ENCODE data around the gene ZBTB40. TPM values are rescaled to one million over a fixed set of nuclear protein-coding genes. Genes with fewer than 3 reads are reported as not detected.
A peak's percentile ranks its signal among the peaks of the same experiment; 100 is the strongest.

The ZBTB40 gene
- total RNA-seq, 1 donor from 2014 or later: 13.0 TPM

DNA sequence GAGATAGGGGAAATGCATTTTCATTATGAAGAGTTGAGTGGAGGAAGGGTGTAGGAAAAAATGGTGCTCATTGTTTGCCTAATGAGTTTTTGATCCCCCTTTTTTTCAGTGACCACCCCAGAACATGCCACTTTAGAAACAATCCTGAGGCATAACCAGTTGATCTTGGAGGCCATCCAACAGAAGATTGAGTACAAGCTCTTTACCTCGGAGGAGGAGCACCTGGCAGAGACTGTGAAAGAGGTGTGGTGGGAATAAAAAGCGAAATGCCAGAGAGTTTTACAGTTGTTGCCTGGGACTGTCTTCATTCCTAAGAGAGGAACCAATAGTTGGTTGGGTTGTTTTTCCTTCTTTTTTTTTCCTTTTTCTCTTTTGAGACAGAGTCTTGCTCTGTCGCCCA is 57.3 kb downstream of the ZBTB40 start:
- intact Hi-C loops (cut with DNase I): no loop called here
- Histone ChIP-seq H3K9me3 (no peaks in the 10 kb centered on the region), H3K4me1 (peaks cover 3 to 13% of the 10 kb centered on the region in 2 donors), H3K36me3 (peaks cover 5 to 47% of the 10 kb centered on the region in 2 donors), H3K27ac (peak overlapping the region; percentile 78), H3K27me3 (no peaks in the 10 kb centered on the region), H3K4me3 (peak overlapping the region in 1 of 2 donors; percentile 60)
- no peak for DNase-seq (ENCODE audit: low spot score in 2 of 2)
- TF ChIP-seq, protein P1, sequence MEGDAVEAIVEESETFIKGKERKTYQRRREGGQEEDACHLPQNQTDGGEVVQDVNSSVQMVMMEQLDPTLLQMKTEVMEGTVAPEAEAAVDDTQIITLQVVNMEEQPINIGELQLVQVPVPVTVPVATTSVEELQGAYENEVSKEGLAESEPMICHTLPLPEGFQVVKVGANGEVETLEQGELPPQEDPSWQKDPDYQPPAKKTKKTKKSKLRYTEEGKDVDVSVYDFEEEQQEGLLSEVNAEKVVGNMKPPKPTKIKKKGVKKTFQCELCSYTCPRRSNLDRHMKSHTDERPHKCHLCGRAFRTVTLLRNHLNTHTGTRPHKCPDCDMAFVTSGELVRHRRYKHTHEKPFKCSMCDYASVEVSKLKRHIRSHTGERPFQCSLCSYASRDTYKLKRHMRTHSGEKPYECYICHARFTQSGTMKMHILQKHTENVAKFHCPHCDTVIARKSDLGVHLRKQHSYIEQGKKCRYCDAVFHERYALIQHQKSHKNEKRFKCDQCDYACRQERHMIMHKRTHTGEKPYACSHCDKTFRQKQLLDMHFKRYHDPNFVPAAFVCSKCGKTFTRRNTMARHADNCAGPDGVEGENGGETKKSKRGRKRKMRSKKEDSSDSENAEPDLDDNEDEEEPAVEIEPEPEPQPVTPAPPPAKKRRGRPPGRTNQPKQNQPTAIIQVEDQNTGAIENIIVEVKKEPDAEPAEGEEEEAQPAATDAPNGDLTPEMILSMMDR (IDR thresholded peaks at IDR 0.05): no peak

DNA sequence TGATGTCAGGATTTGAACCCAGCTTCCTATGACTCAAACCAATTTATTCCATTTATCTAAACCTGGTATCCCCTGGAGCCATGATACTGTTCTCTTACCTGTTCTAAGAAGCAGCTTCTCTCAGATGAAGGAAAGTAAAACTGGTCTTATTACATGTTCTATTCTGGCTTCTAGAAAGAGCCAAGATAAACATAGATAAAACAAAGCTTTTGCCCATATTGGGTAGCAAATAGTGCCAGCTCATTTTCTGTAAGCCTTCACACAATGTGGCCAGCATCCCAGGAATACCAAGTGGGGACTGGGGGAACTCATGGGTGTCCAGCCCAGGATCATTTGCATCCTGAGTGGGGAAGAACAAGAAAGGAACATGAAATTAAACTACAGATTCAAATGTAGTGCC is 58.2 kb downstream of the ZBTB40 start:
- H3K27ac ChIP-seq: peak overlapping the region; percentile 78
- no peak for DNase-seq (ENCODE audit: low spot score in 2 of 2)
- peaks cover 3 to 10% of the 10 kb centered on the region in 2 donors for H3K4me1 ChIP-seq
- intact Hi-C loops (cut with DNase I): loop anchor here (2.0 kb wide), 1 partner anchor 59 kb away; the partner anchor contains the start of gene ZBTB40
- peak overlapping the region; percentile 14 to 60 for H3K4me3 ChIP-seq
- no peaks in the 10 kb centered on the region for H3K27me3 ChIP-seq
- peaks cover 6 to 54% of the 10 kb centered on the region in 2 donors for H3K36me3 ChIP-seq
- TF ChIP-seq, protein P1 (IDR thresholded peaks at IDR 0.05): no peak
- H3K9me3 ChIP-seq: no peaks in the 10 kb centered on the region

DNA sequence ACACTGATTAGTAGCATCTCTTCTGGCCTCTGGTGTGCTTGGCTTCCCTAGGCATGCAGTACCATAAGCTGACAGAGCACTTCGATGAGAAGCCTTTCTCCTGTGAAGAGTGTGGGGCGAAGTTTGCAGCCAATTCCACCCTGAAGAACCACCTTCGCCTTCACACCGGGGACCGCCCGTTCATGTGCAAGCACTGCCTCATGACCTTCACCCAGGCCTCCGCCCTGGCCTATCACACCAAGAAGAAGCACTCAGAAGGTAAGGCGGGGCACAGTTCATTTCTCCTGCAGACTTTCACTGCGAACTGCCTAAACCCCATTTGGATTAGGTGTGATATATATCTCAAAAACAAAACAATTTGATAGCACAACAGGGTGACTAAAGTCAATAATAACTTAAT is 61.2 kb downstream of the ZBTB40 start:
- TF ChIP-seq, protein P1 (IDR thresholded peaks at IDR 0.05): no peak

DNA sequence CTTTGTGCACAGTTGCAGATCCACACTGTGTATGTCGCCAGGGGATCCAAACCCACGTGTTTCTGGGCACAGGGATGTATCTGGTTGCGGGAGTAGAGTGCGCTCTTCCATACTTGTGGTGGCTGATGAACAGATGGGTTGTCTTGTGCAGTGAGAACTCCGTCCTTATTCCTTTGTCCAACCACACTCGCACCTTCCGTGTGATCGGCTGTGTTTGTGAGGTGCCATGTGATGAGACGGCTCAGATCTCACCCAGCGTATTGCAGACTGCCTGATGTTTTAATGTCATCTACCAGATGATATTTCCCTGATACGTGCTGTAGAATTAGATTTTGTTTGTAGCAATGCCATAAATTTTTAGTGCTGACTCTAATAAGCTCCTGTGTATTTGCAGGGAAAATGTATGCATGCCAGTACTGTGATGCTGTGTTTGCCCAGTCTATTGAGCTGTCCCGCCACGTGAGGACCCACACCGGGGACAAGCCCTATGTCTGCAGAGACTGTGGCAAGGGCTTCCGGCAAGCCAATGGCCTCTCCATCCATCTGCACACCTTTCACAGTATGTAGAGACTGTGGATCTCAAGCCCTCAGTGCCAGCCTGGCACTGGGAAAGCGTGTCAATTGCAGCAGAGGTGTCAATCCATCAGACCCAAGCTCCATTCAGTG is 65.4 kb downstream of the ZBTB40 start:
- Histone ChIP-seq H3K27me3 (no peaks in the 10 kb centered on the region), H3K27ac (peak overlapping the region in 1 of 2 donors; percentile 4), H3K4me1 (peaks cover 0 to 2% of the 10 kb centered on the region in 2 donors), H3K4me3 (no peak overlapping the region), H3K36me3 (peaks cover 65 to 99% of the 10 kb centered on the region in 2 donors), H3K9me3 (no peaks in the 10 kb centered on the region)
- no peak for DNase-seq (ENCODE audit: low spot score in 2 of 2)
- TF ChIP-seq, protein P1 (IDR thresholded peaks at IDR 0.05): no peak
- intact Hi-C loops (cut with DNase I): no loop called here

More for the DNA sequence above, 61.2 kb downstream of the ZBTB40 start:
- Histone ChIP-seq H3K27me3 (no peaks in the 10 kb centered on the region), H3K27ac (peak overlapping the region in 1 of 2 donors; percentile 78), H3K4me1 (peaks cover 3 to 12% of the 10 kb centered on the region in 2 donors), H3K36me3 (peaks cover 23 to 65% of the 10 kb centered on the region in 2 donors), H3K4me3 (peak overlapping the region in 1 of 2 donors; percentile 60), H3K9me3 (no peaks in the 10 kb centered on the region)
- intact Hi-C loops (cut with DNase I): no loop called here
- no peak for DNase-seq (ENCODE audit: low spot score in 2 of 2)

DNA sequence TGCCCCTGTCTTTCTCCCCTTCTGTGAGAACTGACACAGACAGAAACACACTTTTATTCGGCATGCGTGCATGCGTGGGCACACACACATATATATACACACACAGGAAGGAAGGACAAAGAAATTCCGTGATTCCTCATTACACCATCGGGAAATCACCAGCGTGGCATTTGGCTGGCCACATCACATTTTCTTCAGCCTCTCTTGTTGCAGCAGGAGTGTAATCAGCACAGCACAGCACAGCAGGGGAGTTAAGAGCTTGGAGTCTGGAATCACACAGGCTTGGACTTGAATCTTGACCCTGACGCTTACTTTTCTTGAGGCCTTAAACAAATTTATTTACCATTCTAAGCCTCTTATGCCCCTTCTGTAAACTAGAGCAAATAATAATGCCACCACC is 66.3 kb downstream of the ZBTB40 start:
- H3K4me1 ChIP-seq: peaks cover 0 to 2% of the 10 kb centered on the region in 2 donors
- no peak overlapping the region for H3K4me3 ChIP-seq
- TF ChIP-seq, protein P1 (IDR thresholded peaks at IDR 0.05): no peak
- no peaks in the 10 kb centered on the region for H3K27me3 ChIP-seq
- no peaks in the 10 kb centered on the region for H3K9me3 ChIP-seq
- intact Hi-C loops (cut with DNase I): no loop called here
- peaks cover 70 to 96% of the 10 kb centered on the region in 2 donors for H3K36me3 ChIP-seq
- peak overlapping the region; percentile 4 to 38 for H3K27ac ChIP-seq
- DNase-seq (ENCODE audit: low spot score in 2 of 2): no peak
